HCT116 (cell line): ENCODE measurements around the gene PCYT1A. TPM values are rescaled to one million over a fixed set of nuclear protein-coding genes. Genes with fewer than 3 reads are reported as not detected.

ENCODE experiments used
- ATAC-seq: fragments of 200-7000 bp; cut with Tn5 transposase; 2 replicates; pipeline ENCODE4 v1.9.1; 2020; ENCODE audit warnings: mild to moderate bottlenecking, moderate library complexity
- BruUV-seq: library from RNA; stranded (reverse); fragments of 400-500 nt; replicated peaks from 2 replicates; lab custom pipeline; 2021; lab: Mats Ljungman, UMichigan
- CTCF ChIA-PET: fragments of 300-600 bp; sonication (Branson Sonifier 250); formaldehyde crosslinking; loops from one replicate; lab custom pipeline; 2021; ENCODE audit warnings: antibody characterized with exemption; lab: Charles Lee
- POLR2A ChIA-PET: fragments of 300-600, 350-600 bp; sonication (Branson Sonifier 250); formaldehyde crosslinking; loops from one replicate; lab custom pipeline; 2021; ENCODE audit warnings: antibody characterized with exemption; lab: Charles Lee
- RAD21 ChIA-PET, 2 experiments: fragments of 300-600 bp; sonication (Branson Sonifier 250); formaldehyde crosslinking; loops; one replicate each; lab custom pipeline; 2023; ENCODE audit warnings: low total read pairs in 2 of 2; ENCODE audit not compliant: uncharacterized antibody in 2 of 2, unreplicated experiment in 2 of 2, low non-redundant PET in 1 of 2; lab: Charles Lee
- DNase-seq: peaks from one replicate; pipeline ENCODE4 v3.0.0-alpha.2; 2010; ENCODE audit warnings: low read depth, low spot score
- H2AFZ ChIP-seq: fragments of 200-600 bp; shearing (Covaris generic), sonication (generic); 2 replicates; pipeline ENCODE4 v1.6.1; 2017; ENCODE audit warnings: low read depth, mixed run types, mixed read lengths, antibody characterized with exemption, low read length; ENCODE audit not compliant: poor library complexity, severe bottlenecking
- H3K27ac ChIP-seq: 2 replicates; pipeline ENCODE4 v1.5.1; 2012; ENCODE audit warnings: low read depth, low read length
- H3K27me3 ChIP-seq: fragments of 200-600 bp; sonication (generic); 2 replicates; pipeline ENCODE4 v1.6.1; 2016; ENCODE audit warnings: mixed run types, low read length, mixed read lengths; ENCODE audit not compliant: insufficient read depth
- H3K36me3 ChIP-seq, 2 experiments: fragments of 200-500 bp in 1 of 2; fragments of 200-600 bp in 1 of 2; sonication (Bioruptor generic) in 1 of 2; sonication (generic) in 1 of 2; 2 replicates each; pipeline versions ENCODE4 v1.5.1 to v1.6.1; 2014 to 2016; ENCODE audit warnings: low read length in 2 of 2, inconsistent platforms in 1 of 2, mixed read lengths in 1 of 2, mixed run types in 1 of 2; ENCODE audit not compliant: insufficient read depth in 2 of 2, control insufficient read depth in 1 of 2
- H3K4me1 ChIP-seq, 2 experiments: fragments of 200-600 bp in 1 of 2; sonication (generic) in 1 of 2; 2 replicates each; pipeline versions ENCODE4 v1.5.1 to v1.6.1; 2012 to 2017; ENCODE audit warnings: low read length in 2 of 2, inconsistent platforms in 1 of 2, mild to moderate bottlenecking in 1 of 2, mixed read lengths in 1 of 2, mixed run types in 1 of 2, moderate library complexity in 1 of 2; ENCODE audit not compliant: insufficient read depth in 2 of 2, control insufficient read depth in 1 of 2
- H3K4me2 ChIP-seq: fragments of 200-600 bp; sonication (generic); 2 replicates; pipeline ENCODE4 v1.6.1; 2017; ENCODE audit warnings: mixed run types, low read length, mixed read lengths
- H3K4me3 ChIP-seq, 2 experiments: fragments of 200-600 bp in 1 of 2; sonication (generic) in 1 of 2; replicated peaks in 1 of 2; 2 replicates each; pipeline ENCODE4 v1.5.1; 2011 to 2016; ENCODE audit warnings: low read length in 2 of 2, control low read depth in 1 of 2, low read depth in 1 of 2, mild to moderate bottlenecking in 1 of 2, mixed read lengths in 1 of 2, mixed run types in 1 of 2
- H3K79me2 ChIP-seq: fragments of 200-600 bp; sonication (generic); 2 replicates; pipeline ENCODE4 v1.6.1; 2017; ENCODE audit warnings: mild to moderate bottlenecking, mixed run types, low read length, moderate library complexity, mixed read lengths; ENCODE audit not compliant: insufficient read depth
- H3K9ac ChIP-seq: fragments of 200-600 bp; sonication (generic); 2 replicates; pipeline ENCODE4 v1.6.1; 2016; ENCODE audit warnings: low read length, mixed read lengths
- H3K9me2 ChIP-seq: fragments of 200-600 bp; sonication (generic), shearing (Covaris generic); 2 replicates; pipeline ENCODE4 v1.6.1; 2017; ENCODE audit warnings: mixed run types, mild to moderate bottlenecking, moderate library complexity; ENCODE audit not compliant: insufficient read depth
- H3K9me3 ChIP-seq, 2 experiments: fragments of 200-500 bp in 1 of 2; fragments of 200-600 bp in 1 of 2; sonication (Bioruptor generic) in 1 of 2; sonication (generic) in 1 of 2; 2 replicates each; pipeline ENCODE4 v1.6.1; 2014 to 2017; ENCODE audit warnings: low read length in 2 of 2, mixed read lengths in 2 of 2, inconsistent platforms in 1 of 2, low read depth in 1 of 2, mild to moderate bottlenecking in 1 of 2, mixed run types in 1 of 2, moderate library complexity in 1 of 2; ENCODE audit not compliant: control insufficient read depth in 1 of 2, insufficient read depth in 1 of 2
- H4K20me1 ChIP-seq: fragments of 200-600 bp; sonication (generic), shearing (Covaris generic); 2 replicates; pipeline ENCODE4 v1.6.1; 2017; ENCODE audit warnings: mixed run types, mild to moderate bottlenecking, moderate library complexity; ENCODE audit not compliant: insufficient read depth
- CBX3 ChIP-seq: IDR thresholded peaks from 2 replicates; pipeline ENCODE4 v1.6.1; 2012; ENCODE audit warnings: low read depth
- EGR1 ChIP-seq: IDR thresholded peaks from 2 replicates; pipeline ENCODE4 v1.6.1; 2012; ENCODE audit warnings: low read depth
- ELF1 ChIP-seq: IDR thresholded peaks from 2 replicates; pipeline ENCODE4 v1.6.1; 2012; ENCODE audit warnings: low read depth, borderline replicate concordance
- EZH2phosphoT487 ChIP-seq: fragments of 200-600 bp; IDR thresholded peaks from 2 replicates; pipeline ENCODE4 v1.6.1; 2018; ENCODE audit warnings: antibody characterized with exemption, borderline replicate concordance
- JUND ChIP-seq: IDR thresholded peaks from 2 replicates; pipeline ENCODE4 v1.6.1; 2012
- SIN3A ChIP-seq: IDR thresholded peaks from 2 replicates; pipeline ENCODE4 v1.6.1; 2012; ENCODE audit warnings: low read depth
- TCF7L2 ChIP-seq: IDR thresholded peaks from 2 replicates; pipeline ENCODE4 v1.7.0; 2011; ENCODE audit warnings: borderline replicate concordance, inconsistent platforms; ENCODE audit not compliant: insufficient read depth, insufficient read length; ENCODE audit errors: extremely low read depth
- YY1 ChIP-seq: IDR thresholded peaks from 2 replicates; pipeline ENCODE4 v1.6.1; 2011; ENCODE audit warnings: low read length, low read depth, moderate library complexity, mild to moderate bottlenecking; ENCODE audit not compliant: insufficient replicate concordance; ENCODE audit errors: extremely low read depth
- ZFX ChIP-seq: fragments of 450-650 bp; IDR thresholded peaks from 2 replicates; pipeline ENCODE4 v1.6.1; 2017
- intact Hi-C: fragments of 100-400 bp; cut with micrococcal nuclease; formaldehyde crosslinking; loops from 2 replicates; pipeline ENCODE4 v1.10.0; 2022
- total RNA-seq: library from RNA; stranded (reverse); gene quantifications from one replicate; pipeline ENCODE4 v1.2.1, GENCODE V29; 2021; ENCODE audit not compliant: unreplicated experiment
- TF ChIP-seq, protein P1 (sequence below): IDR thresholded peaks from 2 replicates; pipeline ENCODE4 v1.6.1; 2012
- TF ChIP-seq, protein P2 (sequence below): IDR thresholded peaks from 2 replicates; pipeline ENCODE4 v1.6.1; 2012; ENCODE audit warnings: low read depth
- TF ChIP-seq, protein P3 (sequence below), 3 experiments: fragments of 200-600 bp in 1 of 3; sonication (generic) in 1 of 3; IDR thresholded peaks in 2 of 3; conservative IDR thresholded peaks in 1 of 3; 2 replicates each; pipeline ENCODE4 v1.5.1; 2012 to 2017; ENCODE audit warnings: low read depth in 2 of 3, low read length in 2 of 3, antibody characterized with exemption in 1 of 3, borderline replicate concordance in 1 of 3, control low read depth in 1 of 3, mild to moderate bottlenecking in 1 of 3, mixed read lengths in 1 of 3, mixed run types in 1 of 3, moderate library complexity in 1 of 3; ENCODE audit not compliant: insufficient read depth in 1 of 3

The PCYT1A gene
- total RNA-seq, 1 experiment from 2014 or later = 32.1 TPM

DNA sequence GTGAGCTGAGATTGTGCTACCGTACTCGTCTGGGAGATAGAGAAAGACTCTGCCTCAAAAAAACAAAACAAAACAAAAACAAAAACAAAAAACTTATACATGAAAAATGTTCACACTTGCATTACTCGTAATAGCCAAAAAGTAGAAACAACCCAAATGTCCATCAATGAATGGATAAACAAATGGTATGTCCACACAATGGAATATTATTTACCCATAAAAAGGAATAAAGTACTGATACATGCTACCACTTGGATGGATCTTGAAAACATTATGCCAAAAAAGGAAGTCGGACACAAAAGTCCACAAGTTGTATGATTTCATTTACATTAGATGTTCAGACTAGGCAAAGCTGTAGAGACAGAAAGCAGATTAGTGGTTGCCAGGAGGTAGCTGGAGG is 26.7 kb downstream of the PCYT1A start:
- Histone ChIP-seq H3K27me3 (no peaks in the 10 kb centered on the region), H4K20me1 (no peaks in the 10 kb centered on the region), H3K9me2 (no peaks in the 10 kb centered on the region), H3K27ac (no peak overlapping the region), H3K4me1 (no peaks in the 10 kb centered on the region), H3K9me3 (no peaks in the 10 kb centered on the region), H2AFZ (no peak overlapping the region), H3K9ac (no peak overlapping the region), H3K4me3 (no peak overlapping the region), H3K79me2 (0 out of 2 replicates have a peak, but pooled peaks cover 6% of the 10 kb centered on the region), H3K4me2 (no peak overlapping the region), H3K36me3 (0 out of 4 replicates have a peak, but pooled peaks cover 0 to 6% of the 10 kb centered on the region in 2 experiments)
- no peak for ATAC-seq
- ChIA-PET RAD21 (no interaction called here), POLR2A (no interaction called here), CTCF (no interaction called here)
- TF ChIP-seq ZFX (no peak), JUND (no peak), SIN3A (no peak), CBX3 (no peak), ELF1 (no peak), EZH2phosphoT487 (no peak), TCF7L2 (no peak), EGR1 (no peak), YY1 (no peak)
- TF ChIP-seq, protein P1, sequence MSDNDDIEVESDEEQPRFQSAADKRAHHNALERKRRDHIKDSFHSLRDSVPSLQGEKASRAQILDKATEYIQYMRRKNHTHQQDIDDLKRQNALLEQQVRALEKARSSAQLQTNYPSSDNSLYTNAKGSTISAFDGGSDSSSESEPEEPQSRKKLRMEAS = no peak
- TF ChIP-seq, protein P2, sequence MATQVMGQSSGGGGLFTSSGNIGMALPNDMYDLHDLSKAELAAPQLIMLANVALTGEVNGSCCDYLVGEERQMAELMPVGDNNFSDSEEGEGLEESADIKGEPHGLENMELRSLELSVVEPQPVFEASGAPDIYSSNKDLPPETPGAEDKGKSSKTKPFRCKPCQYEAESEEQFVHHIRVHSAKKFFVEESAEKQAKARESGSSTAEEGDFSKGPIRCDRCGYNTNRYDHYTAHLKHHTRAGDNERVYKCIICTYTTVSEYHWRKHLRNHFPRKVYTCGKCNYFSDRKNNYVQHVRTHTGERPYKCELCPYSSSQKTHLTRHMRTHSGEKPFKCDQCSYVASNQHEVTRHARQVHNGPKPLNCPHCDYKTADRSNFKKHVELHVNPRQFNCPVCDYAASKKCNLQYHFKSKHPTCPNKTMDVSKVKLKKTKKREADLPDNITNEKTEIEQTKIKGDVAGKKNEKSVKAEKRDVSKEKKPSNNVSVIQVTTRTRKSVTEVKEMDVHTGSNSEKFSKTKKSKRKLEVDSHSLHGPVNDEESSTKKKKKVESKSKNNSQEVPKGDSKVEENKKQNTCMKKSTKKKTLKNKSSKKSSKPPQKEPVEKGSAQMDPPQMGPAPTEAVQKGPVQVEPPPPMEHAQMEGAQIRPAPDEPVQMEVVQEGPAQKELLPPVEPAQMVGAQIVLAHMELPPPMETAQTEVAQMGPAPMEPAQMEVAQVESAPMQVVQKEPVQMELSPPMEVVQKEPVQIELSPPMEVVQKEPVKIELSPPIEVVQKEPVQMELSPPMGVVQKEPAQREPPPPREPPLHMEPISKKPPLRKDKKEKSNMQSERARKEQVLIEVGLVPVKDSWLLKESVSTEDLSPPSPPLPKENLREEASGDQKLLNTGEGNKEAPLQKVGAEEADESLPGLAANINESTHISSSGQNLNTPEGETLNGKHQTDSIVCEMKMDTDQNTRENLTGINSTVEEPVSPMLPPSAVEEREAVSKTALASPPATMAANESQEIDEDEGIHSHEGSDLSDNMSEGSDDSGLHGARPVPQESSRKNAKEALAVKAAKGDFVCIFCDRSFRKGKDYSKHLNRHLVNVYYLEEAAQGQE = no peak
- TF ChIP-seq, protein P3, sequence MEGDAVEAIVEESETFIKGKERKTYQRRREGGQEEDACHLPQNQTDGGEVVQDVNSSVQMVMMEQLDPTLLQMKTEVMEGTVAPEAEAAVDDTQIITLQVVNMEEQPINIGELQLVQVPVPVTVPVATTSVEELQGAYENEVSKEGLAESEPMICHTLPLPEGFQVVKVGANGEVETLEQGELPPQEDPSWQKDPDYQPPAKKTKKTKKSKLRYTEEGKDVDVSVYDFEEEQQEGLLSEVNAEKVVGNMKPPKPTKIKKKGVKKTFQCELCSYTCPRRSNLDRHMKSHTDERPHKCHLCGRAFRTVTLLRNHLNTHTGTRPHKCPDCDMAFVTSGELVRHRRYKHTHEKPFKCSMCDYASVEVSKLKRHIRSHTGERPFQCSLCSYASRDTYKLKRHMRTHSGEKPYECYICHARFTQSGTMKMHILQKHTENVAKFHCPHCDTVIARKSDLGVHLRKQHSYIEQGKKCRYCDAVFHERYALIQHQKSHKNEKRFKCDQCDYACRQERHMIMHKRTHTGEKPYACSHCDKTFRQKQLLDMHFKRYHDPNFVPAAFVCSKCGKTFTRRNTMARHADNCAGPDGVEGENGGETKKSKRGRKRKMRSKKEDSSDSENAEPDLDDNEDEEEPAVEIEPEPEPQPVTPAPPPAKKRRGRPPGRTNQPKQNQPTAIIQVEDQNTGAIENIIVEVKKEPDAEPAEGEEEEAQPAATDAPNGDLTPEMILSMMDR (IDR thresholded peaks at IDR 0.05 in 2 of 3, conservative IDR thresholded peaks at IDR 0.05 in 1 of 3; ENCODE audit: borderline replicate concordance in 1 of 3, insufficient read depth in 1 of 3, low read depth in 2 of 3, low read length in 2 of 3) = no peak
- BruUV-seq = no TSS peak
- intact Hi-C loops = no loop called here
- DNase-seq = no peak
